SK-N-SH (cell line): Measurements from ENCODE around the gene CHD1L. TPM values are rescaled to one million over a fixed set of nuclear protein-coding genes. Genes with fewer than 3 reads are reported as not detected.
"Not testable (repeated sequence)": the region's sequence is repeated elsewhere in the genome, so short reads cannot be mapped to it uniquely, and the experiment has no call there.

Experiments
- CTCF ChIA-PET: fragments of 300-600, 350-600 bp; formaldehyde crosslinking; extraction: SDS; loops from one replicate; lab custom pipeline; 2021; lab: Yijun Ruan, JAX
- POLR2A ChIA-PET: fragments of 350-600 bp; sonication (Branson Sonifier 250); formaldehyde crosslinking; extraction: SDS; loops from one replicate; lab custom pipeline; 2020; ENCODE audit warnings: antibody characterized with exemption, inconsistent platforms; lab: Yijun Ruan, JAX
- DNase-seq: peaks from one replicate; pipeline ENCODE4 v3.0.0; 2012
- H2AFZ ChIP-seq: fragments of 200-600 bp; sonication (generic); 2 replicates; pipeline ENCODE4 v1.8.1; 2016; ENCODE audit warnings: antibody characterized with exemption, mild to moderate bottlenecking, low read depth
- H3F3A ChIP-seq: fragments of 200-600 bp; sonication (generic); replicated peaks from 2 replicates; pipeline ENCODE3; 2016; ENCODE audit warnings: antibody characterized with exemption, mild to moderate bottlenecking; ENCODE audit not compliant: insufficient read depth
- H3K27ac ChIP-seq, 2 experiments: fragments of 200-500 bp in 1 of 2; fragments of 200-600 bp in 1 of 2; sonication (Bioruptor generic) in 1 of 2; sonication (generic), shearing (Covaris generic) in 1 of 2; 2 replicates each; pipeline versions ENCODE4 v1.5.1 to v1.6.1; 2014 to 2016; ENCODE audit warnings: low read depth in 2 of 2, inconsistent platforms in 1 of 2, low read length in 1 of 2, mild to moderate bottlenecking in 1 of 2, mixed read lengths in 1 of 2
- H3K27me3 ChIP-seq: fragments of 200-600 bp; sonication (generic), shearing (Covaris generic); 2 replicates; pipeline ENCODE4 v1.6.1; 2016; ENCODE audit warnings: mixed run types; ENCODE audit not compliant: insufficient read depth
- H3K36me3 ChIP-seq, 2 experiments: fragments of 200-500 bp in 1 of 2; fragments of 200-600 bp in 1 of 2; sonication (Bioruptor generic) in 1 of 2; sonication (generic) in 1 of 2; replicated peaks in 1 of 2; 2 replicates each; pipeline versions ENCODE3 to v1.5.1; 2014 to 2016; ENCODE audit warnings: low read length in 1 of 2, mild to moderate bottlenecking in 1 of 2; ENCODE audit not compliant: insufficient read depth in 2 of 2, control insufficient read depth in 1 of 2
- H3K4me1 ChIP-seq, 2 experiments: fragments of 200-500 bp in 1 of 2; fragments of 200-600 bp in 1 of 2; sonication (Bioruptor generic) in 1 of 2; sonication (generic), shearing (Covaris generic) in 1 of 2; 2 replicates each; pipeline versions ENCODE4 v1.5.1 to v1.6.1; 2014 to 2016; ENCODE audit warnings: low read depth in 1 of 2, low read length in 1 of 2, mixed run types in 1 of 2; ENCODE audit not compliant: insufficient read depth in 2 of 2, control insufficient read depth in 1 of 2
- H3K4me2 ChIP-seq: fragments of 200-600 bp; sonication (generic), shearing (Covaris generic); 2 replicates; pipeline ENCODE4 v1.6.1; 2017; ENCODE audit warnings: mixed run types
- H3K4me3 ChIP-seq, 2 experiments: fragments of 200-500 bp in 1 of 2; fragments of 200-600 bp in 1 of 2; sonication (Bioruptor generic) in 1 of 2; sonication (generic), shearing (Covaris generic) in 1 of 2; 2 replicates each; pipeline versions ENCODE4 v1.5.1 to v1.8.1; 2014 to 2016; ENCODE audit warnings: low read depth in 2 of 2, inconsistent platforms in 1 of 2, low read length in 1 of 2, mild to moderate bottlenecking in 1 of 2, mixed read lengths in 1 of 2, moderate library complexity in 1 of 2
- H3K79me2 ChIP-seq: fragments of 200-600 bp; sonication (generic); 2 replicates; pipeline ENCODE4 v1.8.1; 2017; ENCODE audit warnings: mild to moderate bottlenecking; ENCODE audit not compliant: insufficient read depth
- H3K9ac ChIP-seq: fragments of 200-600 bp; sonication (generic); 2 replicates; pipeline ENCODE4 v1.6.1; 2017; ENCODE audit warnings: mixed run types
- H3K9me2 ChIP-seq: fragments of 200-600 bp; sonication (generic); 2 replicates; pipeline ENCODE4 v1.6.1; 2017; ENCODE audit warnings: mixed run types
- H3K9me3 ChIP-seq: fragments of 200-600 bp; sonication (generic); 2 replicates; pipeline ENCODE4 v1.6.1; 2017; ENCODE audit warnings: mixed run types, mild to moderate bottlenecking, moderate library complexity
- H4K20me1 ChIP-seq: fragments of 200-600 bp; sonication (generic); 2 replicates; pipeline ENCODE4 v1.6.1; 2017; ENCODE audit warnings: mild to moderate bottlenecking, mixed run types; ENCODE audit not compliant: insufficient read depth
- CHD2 ChIP-seq: fragments of 150-350 bp; IDR thresholded peaks from 2 replicates; pipeline ENCODE4 v1.6.1; 2018; ENCODE audit warnings: low read length; ENCODE audit not compliant: partially characterized antibody
- ELF1 ChIP-seq: IDR thresholded peaks from 2 replicates; pipeline ENCODE4 v1.4.0; 2012
- FOSL2 ChIP-seq: IDR thresholded peaks from 2 replicates; pipeline ENCODE4 v1.4.0; 2012; ENCODE audit warnings: low read depth, mild to moderate bottlenecking, moderate library complexity, borderline replicate concordance
- FOXJ3 ChIP-seq: sonication (generic); formaldehyde crosslinking; IDR thresholded peaks from 2 replicates; pipeline ENCODE4 v1.5.1; 2020; ENCODE audit warnings: mild to moderate bottlenecking, missing genetic modification reagents
- FOXM1 ChIP-seq: IDR thresholded peaks from 2 replicates; pipeline ENCODE4 v1.4.0; 2012; ENCODE audit warnings: low read depth, mild to moderate bottlenecking
- GATA2 ChIP-seq: sonication (generic); formaldehyde crosslinking; IDR thresholded peaks from 2 replicates; pipeline ENCODE4 v1.5.0; 2020; ENCODE audit warnings: mild to moderate bottlenecking, missing genetic modification reagents
- JUND ChIP-seq: IDR thresholded peaks from 2 replicates; pipeline ENCODE4 v1.4.0; 2012
- MEF2A ChIP-seq: IDR thresholded peaks from 2 replicates; pipeline ENCODE4 v1.4.0; 2012; ENCODE audit warnings: low read depth, borderline replicate concordance
- NFIC ChIP-seq: IDR thresholded peaks from 2 replicates; pipeline ENCODE4 v1.4.0; 2012; ENCODE audit warnings: borderline replicate concordance
- RXRA ChIP-seq: IDR thresholded peaks from 2 replicates; pipeline ENCODE4 v1.4.0; 2012; ENCODE audit warnings: low read depth, mild to moderate bottlenecking, borderline replicate concordance
- SMC3 ChIP-seq: IDR thresholded peaks from 2 replicates; pipeline ENCODE4 v1.6.1; 2012; ENCODE audit warnings: low read depth, low read length, improper control_type of control experiment
- TAF1 ChIP-seq: IDR thresholded peaks from 2 replicates; pipeline ENCODE4 v1.6.1; 2012; ENCODE audit warnings: low read depth, mild to moderate bottlenecking, low read length, moderate library complexity, borderline replicate concordance
- TCF12 ChIP-seq: IDR thresholded peaks from 2 replicates; pipeline ENCODE4 v1.4.0; 2012
- WGBS: methylation state at CpG from one replicate; pipeline ENCODE4 v1.1.6; 2017; ENCODE audit warnings: low lambda C conversion rate; 5-methylcytosine and 5-hydroxymethylcytosine counted together
- polyA plus RNA-seq, 3 experiments: library from polyadenylated mRNA; depleted of rRNA; stranded (reverse); fragments of >200 nt; gene quantifications; 2 replicates each; pipeline ENCODE4 v1.2.3, GENCODE V29; 2012
- TF ChIP-seq, protein P1 (sequence below): IDR thresholded peaks from 2 replicates; pipeline ENCODE4 v1.4.0; 2012; ENCODE audit warnings: low read depth
- TF ChIP-seq, protein P2 (sequence below): IDR thresholded peaks from 2 replicates; pipeline ENCODE4 v1.4.0; 2012; ENCODE audit warnings: low read depth, borderline replicate concordance
- TF ChIP-seq, protein P3 (sequence below): fragments of 150-350 bp; IDR thresholded peaks from 2 replicates; pipeline ENCODE4 v1.6.1; 2017; ENCODE audit warnings: antibody characterized with exemption, low read length, low read depth, borderline replicate concordance
- TF ChIP-seq, protein P4 (sequence below): fragments of 150-350 bp; IDR thresholded peaks from 2 replicates; pipeline ENCODE4 v1.6.1; 2016; ENCODE audit warnings: mild to moderate bottlenecking, low read depth, low read length

Gene CHD1L
- polyA plus RNA-seq, 1 of the 3 experiments (the other 2 are of a cell fraction): 24.7 TPM

DNA sequence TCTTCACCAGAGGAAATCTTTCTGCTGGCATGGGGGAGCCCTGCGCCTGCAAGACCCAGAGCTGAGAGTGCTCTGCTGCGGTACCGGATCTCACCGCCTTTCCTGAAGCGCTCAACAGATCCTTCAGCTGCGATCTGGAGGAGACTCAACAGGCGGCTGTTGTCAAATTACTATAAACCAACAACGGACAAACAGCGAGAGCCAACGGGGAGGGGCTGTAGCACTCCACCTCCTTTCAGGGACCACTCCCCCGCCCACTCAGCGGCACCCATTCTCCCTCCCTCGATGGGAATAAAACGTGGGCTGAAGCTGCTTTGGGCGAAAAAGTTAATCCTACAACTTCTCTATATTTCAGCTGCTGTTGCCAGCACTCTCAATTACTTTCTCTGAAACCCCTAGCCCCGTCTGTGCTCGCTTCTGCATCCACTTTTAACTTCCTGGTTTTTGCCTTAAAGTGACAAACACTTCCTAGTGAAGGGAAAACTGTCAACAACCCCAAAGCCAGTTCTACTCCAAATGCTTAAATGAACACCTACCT lies 17.2 kb upstream of the CHD1L start, which contains the start of gene FMO5:
FMO5 (minus strand) TSS at position 147 of the 538 bp plus-strand sequence. CDS start 310 bp downstream, outside the sequence.
- Histone ChIP-seq H3K9me3 (no peaks in the 10 kb centered on the region), H3K36me3 (no peaks in the 10 kb centered on the region), H4K20me1 (no peaks in the 10 kb centered on the region), H3K27me3 (no peaks in the 10 kb centered on the region), H3K9ac (peak within 1 kb of the TSS; percentile 44), H3K4me3 (peak within 1 kb of the TSS; percentile 72 to 77), H3K4me2 (peak within 1 kb of the TSS; percentile 75)
- CTCF ChIA-PET: interaction anchor here (1.0 to 4.2 kb wide), 4 partner anchors 11 to 47 kb away, joined by 3 to 20 read pairs (median 3); partner anchors contain the start of gene CHD1L
- DNase-seq: peak; percentile 57
- TF ChIP-seq MEF2A (no peak), TAF1 (no peak), TCF12 (peak; percentile 7; the same call in 1 of the 2 replicates), SMC3 (no peak), FOXJ3 (no peak), NFIC (no peak), GATA2 (no peak), JUND (no peak), RXRA (no peak), CHD2 (no peak), FOXM1 (no peak), FOSL2 (no peak), ELF1 (peak; percentile 79)
- TF ChIP-seq, protein P1, sequence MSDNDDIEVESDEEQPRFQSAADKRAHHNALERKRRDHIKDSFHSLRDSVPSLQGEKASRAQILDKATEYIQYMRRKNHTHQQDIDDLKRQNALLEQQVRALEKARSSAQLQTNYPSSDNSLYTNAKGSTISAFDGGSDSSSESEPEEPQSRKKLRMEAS: no peak
- TF ChIP-seq, protein P2, sequence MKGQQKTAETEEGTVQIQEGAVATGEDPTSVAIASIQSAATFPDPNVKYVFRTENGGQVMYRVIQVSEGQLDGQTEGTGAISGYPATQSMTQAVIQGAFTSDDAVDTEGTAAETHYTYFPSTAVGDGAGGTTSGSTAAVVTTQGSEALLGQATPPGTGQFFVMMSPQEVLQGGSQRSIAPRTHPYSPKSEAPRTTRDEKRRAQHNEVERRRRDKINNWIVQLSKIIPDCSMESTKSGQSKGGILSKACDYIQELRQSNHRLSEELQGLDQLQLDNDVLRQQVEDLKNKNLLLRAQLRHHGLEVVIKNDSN: no peak
- TF ChIP-seq, protein P3, sequence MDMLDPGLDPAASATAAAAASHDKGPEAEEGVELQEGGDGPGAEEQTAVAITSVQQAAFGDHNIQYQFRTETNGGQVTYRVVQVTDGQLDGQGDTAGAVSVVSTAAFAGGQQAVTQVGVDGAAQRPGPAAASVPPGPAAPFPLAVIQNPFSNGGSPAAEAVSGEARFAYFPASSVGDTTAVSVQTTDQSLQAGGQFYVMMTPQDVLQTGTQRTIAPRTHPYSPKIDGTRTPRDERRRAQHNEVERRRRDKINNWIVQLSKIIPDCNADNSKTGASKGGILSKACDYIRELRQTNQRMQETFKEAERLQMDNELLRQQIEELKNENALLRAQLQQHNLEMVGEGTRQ: no peak
- TF ChIP-seq, protein P4, sequence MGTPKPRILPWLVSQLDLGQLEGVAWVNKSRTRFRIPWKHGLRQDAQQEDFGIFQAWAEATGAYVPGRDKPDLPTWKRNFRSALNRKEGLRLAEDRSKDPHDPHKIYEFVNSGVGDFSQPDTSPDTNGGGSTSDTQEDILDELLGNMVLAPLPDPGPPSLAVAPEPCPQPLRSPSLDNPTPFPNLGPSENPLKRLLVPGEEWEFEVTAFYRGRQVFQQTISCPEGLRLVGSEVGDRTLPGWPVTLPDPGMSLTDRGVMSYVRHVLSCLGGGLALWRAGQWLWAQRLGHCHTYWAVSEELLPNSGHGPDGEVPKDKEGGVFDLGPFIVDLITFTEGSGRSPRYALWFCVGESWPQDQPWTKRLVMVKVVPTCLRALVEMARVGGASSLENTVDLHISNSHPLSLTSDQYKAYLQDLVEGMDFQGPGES: no peak
- TF ChIP-seq, all 33 proteins: peak for 2
- Histone ChIP-seq H3F3A (no peaks in the 10 kb centered on the region), H2AFZ (peak within 1 kb of the TSS; percentile 89), H3K4me1 (peaks cover 0 to 6% of the 10 kb centered on the region in 2 experiments; a peak in 1 of 4 replicates), H3K9me2 (no peaks in the 10 kb centered on the region), H3K27ac (peak within 1 kb of the TSS; percentile 6 to 30; a peak in 2 of 4 replicates), H3K79me2 (no peaks in the 10 kb centered on the region)
- POLR2A ChIA-PET: no interaction called here
- 6% methylated on average over 10 of the region's 17 CpGs for WGBS

DNA sequence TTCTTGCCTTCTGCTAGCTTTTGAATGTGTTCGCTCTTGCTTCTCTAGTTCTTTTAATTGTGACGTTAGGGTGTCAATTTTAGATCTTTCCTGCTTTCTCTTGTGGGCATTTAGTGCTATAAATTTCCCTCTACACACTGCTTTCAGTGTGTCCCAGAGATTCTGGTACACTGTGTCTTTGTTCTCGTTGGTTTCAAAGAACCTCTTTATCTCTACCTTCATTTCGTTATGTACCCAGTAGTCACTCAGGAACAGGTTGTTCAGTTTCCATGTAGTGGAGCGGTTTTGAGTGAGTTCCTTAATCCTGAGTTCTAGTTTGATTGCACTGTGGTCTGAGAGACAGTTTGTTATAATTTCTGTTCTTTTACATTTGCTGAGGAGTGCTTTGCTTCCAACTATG lies 11.5 kb upstream of the CHD1L start:
- H3K9ac ChIP-seq, POLR2A ChIA-PET, H3K36me3 ChIP-seq, DNase-seq, H3K27ac ChIP-seq, H3K79me2 ChIP-seq, H3K27me3 ChIP-seq, H3K9me3 ChIP-seq, H4K20me1 ChIP-seq, H3F3A ChIP-seq, H2AFZ ChIP-seq, H3K4me3 ChIP-seq, CTCF ChIA-PET, H3K4me1 ChIP-seq, H3K4me2 ChIP-seq, H3K9me2 ChIP-seq: not testable (repeated sequence)
- 30% methylated on average over 5 of the region's 5 CpGs for WGBS

DNA sequence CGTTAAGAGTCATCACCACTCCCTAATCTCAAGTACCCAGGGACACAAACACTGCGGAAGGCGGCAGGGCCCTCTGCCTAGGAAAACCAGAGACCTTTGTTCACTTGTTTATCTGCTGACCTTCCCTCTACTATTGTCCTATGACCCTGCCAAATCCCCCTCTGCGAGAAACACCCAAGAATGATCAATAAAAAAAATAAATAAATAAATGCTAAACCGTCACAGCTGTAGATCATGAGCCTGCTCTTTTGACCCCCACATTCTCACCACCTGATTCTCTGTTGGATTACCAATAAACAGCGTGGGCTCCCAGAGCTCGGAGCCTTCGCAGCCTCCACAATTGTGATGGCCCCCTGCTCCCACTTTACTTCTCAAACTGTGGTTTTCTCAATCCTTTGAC lies 8.6 kb upstream of the CHD1L start:
- H3K27ac ChIP-seq, POLR2A ChIA-PET, CTCF ChIA-PET, H3K27me3 ChIP-seq, H3K9me2 ChIP-seq, H3K36me3 ChIP-seq, DNase-seq, H3F3A ChIP-seq, H3K4me1 ChIP-seq, H3K4me3 ChIP-seq, H3K79me2 ChIP-seq, H3K9ac ChIP-seq, H3K4me2 ChIP-seq, H4K20me1 ChIP-seq, H3K9me3 ChIP-seq, H2AFZ ChIP-seq: not testable (repeated sequence)
- WGBS: 62% methylated on average over 8 of the region's 8 CpGs
